LNCAP (cell line): ENCODE measurements around the gene NXPH4.

Experiments
- CTCF ChIP-seq: fragments of 450-650 bp; IDR thresholded peaks from 2 replicates; pipeline ENCODE4 v1.5.1; 2017; ENCODE audit warnings: mild to moderate bottlenecking

The NXPH4 gene

GRCh38 chr12:57237596-57237931 lies 21.0 kb downstream of the NXPH4 start:
- no peak for TF ChIP-seq CTCF

GRCh38 chr12:57237932-57238853 lies 21.6 kb downstream of the NXPH4 start:
- TF ChIP-seq CTCF = no peak

- peak; percentile 100 for TF ChIP-seq CTCF
Measured at GRCh38 chr12:57238854-57239554, 22.4 kb downstream of the NXPH4 start.

- no peak for TF ChIP-seq CTCF
Measured at GRCh38 chr12:57239587-57240065, 23.0 kb downstream of the NXPH4 start.

GRCh38 chr12:57240066-57240921 lies 23.7 kb downstream of the NXPH4 start:
- peak; percentile 11; the same call in 1 of the 2 replicates for TF ChIP-seq CTCF

GRCh38 chr12:57240926-57241401 lies 24.4 kb downstream of the NXPH4 start:
- TF ChIP-seq CTCF = no peak
